ENCODE data around the gene GRP.

Gene GRP

GRCh38 chr18:59275406-59275949 lies 55.5 kb downstream of the GRP start:
- Histone ChIP-seq H3K4me1 (ENCODE audit: insufficient read depth, low read length) (peaks cover 6% of the 10 kb centered on the region), H3K9me3 (ENCODE audit: control insufficient read depth, insufficient read depth, low read length) (no peaks in the 10 kb centered on the region), H3K9ac (ENCODE audit: low read depth, low read length) (no peak overlapping the region), H3K36me3 (ENCODE audit: insufficient read depth, low read length) (no peaks in the 10 kb centered on the region)

- Histone ChIP-seq H3K9me3 (ENCODE audit: control insufficient read depth, insufficient read depth, low read length) (no peaks in the 10 kb centered on the region), H3K4me1 (ENCODE audit: insufficient read depth, low read length) (peaks cover 1% of the 10 kb centered on the region), H3K9ac (ENCODE audit: low read depth, low read length) (no peak overlapping the region), H3K36me3 (ENCODE audit: insufficient read depth, low read length) (no peaks in the 10 kb centered on the region)
Observed at GRCh38 chr18:59276047-59276446, 56.1 kb downstream of the GRP start.

- no peak overlapping the region for H3K9ac ChIP-seq (ENCODE audit: low read depth, low read length)
- H3K4me1 ChIP-seq (ENCODE audit: insufficient read depth, low read length), result no peaks in the 10 kb centered on the region; the same call in none of the 2 replicates
- H3K36me3 ChIP-seq (ENCODE audit: insufficient read depth, low read length), result no peaks in the 10 kb centered on the region
- H3K9me3 ChIP-seq (ENCODE audit: control insufficient read depth, insufficient read depth, low read length), result no peaks in the 10 kb centered on the region
Observed at GRCh38 chr18:59278793-59279192, 58.8 kb downstream of the GRP start.

- Histone ChIP-seq H3K9ac (ENCODE audit: low read depth, low read length) (no peak overlapping the region), H3K9me3 (ENCODE audit: control insufficient read depth, insufficient read depth, low read length) (no peaks in the 10 kb centered on the region), H3K4me1 (ENCODE audit: insufficient read depth, low read length) (no peaks in the 10 kb centered on the region; the same call in none of the 2 replicates), H3K36me3 (ENCODE audit: insufficient read depth, low read length) (no peaks in the 10 kb centered on the region)
Observed at GRCh38 chr18:59279193-59279592, 59.2 kb downstream of the GRP start.

GRCh38 chr18:59279722-59280121 lies 59.8 kb downstream of the GRP start:
- Histone ChIP-seq H3K9ac (ENCODE audit: low read depth, low read length) (no peak overlapping the region), H3K9me3 (ENCODE audit: control insufficient read depth, insufficient read depth, low read length) (no peaks in the 10 kb centered on the region), H3K4me1 (ENCODE audit: insufficient read depth, low read length) (no peaks in the 10 kb centered on the region; the same call in 1 of the 2 replicates), H3K36me3 (ENCODE audit: insufficient read depth, low read length) (no peaks in the 10 kb centered on the region)
